DOHH2 (cell line): Measurements from ENCODE around the gene NAA25.

ENCODE experiments used
- H3F3A ChIP-seq: fragments of 200-600 bp; sonication (generic), shearing (Covaris generic); 2 replicates; pipeline ENCODE4 v1.6.0; 2016; ENCODE audit warnings: antibody characterized with exemption, mild to moderate bottlenecking; ENCODE audit not compliant: control insufficient read depth, insufficient read depth
- H3K27ac ChIP-seq: fragments of 200-600 bp; sonication (generic); 2 replicates; pipeline ENCODE4 v1.5.1; 2014; ENCODE audit warnings: low read depth, mild to moderate bottlenecking, low read length, moderate library complexity
- H3K27me3 ChIP-seq: fragments of 200-600 bp; sonication (generic); 2 replicates; pipeline ENCODE4 v1.6.1; 2014; ENCODE audit warnings: mild to moderate bottlenecking, low read length, mixed read lengths; ENCODE audit not compliant: control insufficient read depth
- H3K36me3 ChIP-seq: fragments of 200-600 bp; sonication (generic); 2 replicates; pipeline ENCODE4 v1.6.1; 2014; ENCODE audit warnings: mild to moderate bottlenecking, low read length, moderate library complexity, mixed read lengths; ENCODE audit not compliant: control insufficient read depth
- H3K4me1 ChIP-seq: fragments of 200-600 bp; sonication (generic); 2 replicates; pipeline ENCODE4 v1.6.1; 2014; ENCODE audit warnings: mild to moderate bottlenecking, low read length, mixed read lengths; ENCODE audit not compliant: control insufficient read depth
- H3K4me2 ChIP-seq: fragments of 200-600 bp; sonication (generic); 2 replicates; pipeline ENCODE4 v1.6.0; 2014; ENCODE audit warnings: mild to moderate bottlenecking, low read length, moderate library complexity
- H3K4me3 ChIP-seq: fragments of 200-600 bp; sonication (generic); 2 replicates; pipeline ENCODE4 v1.5.1; 2014; ENCODE audit warnings: mild to moderate bottlenecking, low read length, mixed read lengths
- H3K79me2 ChIP-seq: fragments of 200-600 bp; sonication (generic); 2 replicates; pipeline ENCODE4 v1.6.1; 2014; ENCODE audit warnings: mild to moderate bottlenecking, low read length, mixed read lengths; ENCODE audit not compliant: control insufficient read depth
- H3K9me2 ChIP-seq: fragments of 200-600 bp; sonication (generic); replicated peaks from 2 replicates; pipeline ENCODE4 v1.6.1; 2014; ENCODE audit warnings: mild to moderate bottlenecking, low read length, mixed read lengths; ENCODE audit not compliant: control insufficient read depth
- H3K9me3 ChIP-seq: fragments of 200-600 bp; sonication (generic); 2 replicates; pipeline ENCODE4 v1.6.1; 2014; ENCODE audit warnings: antibody characterized with exemption, low read length, mixed read lengths; ENCODE audit not compliant: control insufficient read depth, insufficient read depth
- H4K20me1 ChIP-seq: fragments of 200-600 bp; sonication (generic); 2 replicates; pipeline ENCODE4 v1.6.0; 2014; ENCODE audit warnings: low read depth, mild to moderate bottlenecking, antibody characterized with exemption, low read length, moderate library complexity; ENCODE audit not compliant: control insufficient read depth, insufficient read depth
- CTCF ChIP-seq: fragments of 200-600 bp; sonication (generic); IDR thresholded peaks from one replicate; pipeline ENCODE4 v1.5.1; 2014; ENCODE audit warnings: antibody characterized with exemption, mild to moderate bottlenecking, low read depth, low read length; ENCODE audit not compliant: poor library complexity, severe bottlenecking
- EZH2phosphoT487 ChIP-seq: fragments of 200-600 bp; sonication (generic); IDR thresholded peaks from 2 replicates; pipeline ENCODE4 v1.6.1; 2017; ENCODE audit warnings: borderline replicate concordance, mild to moderate bottlenecking, antibody characterized with exemption, low read length, moderate library complexity, mixed read lengths

Gene NAA25

DNA sequence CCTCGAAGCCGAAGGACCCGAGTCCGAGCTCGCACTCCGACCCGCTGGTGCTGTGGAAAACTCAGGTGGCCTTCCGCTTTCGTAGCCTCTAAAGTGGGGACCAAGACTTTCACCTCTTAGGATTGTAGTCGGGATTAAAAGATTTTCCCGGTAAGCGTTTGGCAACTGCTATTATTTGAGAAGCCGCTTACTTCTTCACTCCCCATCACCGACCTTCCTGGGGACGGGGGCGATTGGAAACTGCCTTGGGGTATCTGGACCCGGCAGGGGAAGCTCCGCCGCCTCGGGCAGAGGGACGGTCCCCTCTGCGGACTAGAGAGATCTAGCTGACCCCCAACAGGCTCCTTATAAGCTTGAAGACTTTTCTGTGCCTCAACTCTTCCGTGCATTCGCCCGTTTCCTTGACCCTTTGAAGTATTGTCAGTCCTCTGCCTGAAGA lies 17.4 kb upstream of the NAA25 start:
- Histone ChIP-seq H3K4me2 (peak overlapping the region; percentile 91), H3K27me3 (peaks cover 7% of the 10 kb centered on the region; the same call in 1 of the 2 replicates), H3K9me2 (no peaks in the 10 kb centered on the region), H3K27ac (peak overlapping the region; percentile 34; the same call in 1 of the 2 replicates), H3K4me1 (peaks cover 40% of the 10 kb centered on the region), H3K36me3 (peaks cover 3% of the 10 kb centered on the region; the same call in 1 of the 2 replicates), H3K79me2 (peaks cover 27% of the 10 kb centered on the region), H3K9me3 (no peaks in the 10 kb centered on the region), H3K4me3 (peak overlapping the region; percentile 79), H3F3A (peaks cover 17% of the 10 kb centered on the region), H4K20me1 (peaks cover 7% of the 10 kb centered on the region)
- TF ChIP-seq EZH2phosphoT487: no peak
- TF ChIP-seq CTCF: no peak

GRCh38 chr12:112125250-112125999 lies 16.8 kb upstream of the NAA25 start, which contains the start of gene TRAFD1:
Gene TRAFD1 (plus strand): TSS chr12:112125560. CDS start chr12:112130523, 4,963 bp downstream.
- Histone ChIP-seq H3K27ac (peak within 1 kb of the TSS; percentile 34), H3K4me1 (peaks cover 34% of the 10 kb centered on the region)

DNA sequence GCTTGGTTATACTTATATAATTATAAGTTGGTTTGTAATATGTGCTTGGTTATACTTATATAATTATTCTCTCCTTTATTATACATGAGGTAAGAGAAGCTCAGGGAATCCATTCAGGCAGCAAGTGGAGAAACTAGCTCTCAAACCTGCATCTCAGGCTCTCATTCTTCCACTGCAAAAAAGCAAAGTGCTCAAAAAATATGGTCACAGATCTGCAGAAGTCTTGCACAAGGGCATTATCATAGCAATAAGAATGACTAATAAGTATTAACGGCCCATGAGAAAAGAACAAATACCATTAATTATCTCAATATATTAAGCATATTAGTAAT lies 16.3 kb upstream of the NAA25 start:
- H3K36me3 ChIP-seq: no peaks in the 10 kb centered on the region
- H3K79me2 ChIP-seq: peaks cover 27% of the 10 kb centered on the region
- H3K4me2 ChIP-seq: peak overlapping the region; percentile 91
- peaks cover 30% of the 10 kb centered on the region for H3K4me1 ChIP-seq
- H3K4me3 ChIP-seq: peak overlapping the region; percentile 24
- peaks cover 6% of the 10 kb centered on the region for H3F3A ChIP-seq
- TF ChIP-seq EZH2phosphoT487 (no peak), CTCF (no peak)
- H3K9me2 ChIP-seq: no peaks in the 10 kb centered on the region
- peaks cover 7% of the 10 kb centered on the region; the same call in 1 of the 2 replicates for H3K27me3 ChIP-seq
- H3K27ac ChIP-seq: peak overlapping the region; percentile 11; the same call in 1 of the 2 replicates
- H4K20me1 ChIP-seq: peaks cover 3% of the 10 kb centered on the region; the same call in 1 of the 2 replicates
- no peaks in the 10 kb centered on the region for H3K9me3 ChIP-seq

More at GRCh38 chr12:112125250-112125999, 16.8 kb upstream of the NAA25 start, which contains the start of gene TRAFD1:
- peaks cover 3% of the 10 kb centered on the region; the same call in 1 of the 2 replicates for H4K20me1 ChIP-seq
- TF ChIP-seq CTCF (no peak), EZH2phosphoT487 (no peak)
- H3K36me3 ChIP-seq: no peaks in the 10 kb centered on the region
- H3K27me3 ChIP-seq: peaks cover 7% of the 10 kb centered on the region; the same call in 1 of the 2 replicates
- H3K4me3 ChIP-seq: peak within 1 kb of the TSS; percentile 79
- H3K4me2 ChIP-seq: peak within 1 kb of the TSS; percentile 91
- no peaks in the 10 kb centered on the region for H3K9me3 ChIP-seq
- peaks cover 27% of the 10 kb centered on the region for H3K79me2 ChIP-seq
- no peaks in the 10 kb centered on the region for H3K9me2 ChIP-seq
- H3F3A ChIP-seq: peaks cover 11% of the 10 kb centered on the region
